NT2/D1 (cell line): ENCODE results near the gene PAPPA.

Source experiments
- SUZ12 ChIP-seq: IDR thresholded peaks from 2 replicates; pipeline ENCODE4 v1.6.1; 2011; ENCODE audit not compliant: insufficient read length, insufficient read depth; ENCODE audit errors: extremely low read depth
- YY1 ChIP-seq: IDR thresholded peaks from 2 replicates; pipeline ENCODE4 v1.6.1; 2011; ENCODE audit not compliant: insufficient read length, insufficient read depth
- ZNF274 ChIP-seq: IDR thresholded peaks from 2 replicates; pipeline ENCODE4 v1.6.1; 2011; ENCODE audit warnings: mild to moderate bottlenecking, low read depth, low read length

DNA sequence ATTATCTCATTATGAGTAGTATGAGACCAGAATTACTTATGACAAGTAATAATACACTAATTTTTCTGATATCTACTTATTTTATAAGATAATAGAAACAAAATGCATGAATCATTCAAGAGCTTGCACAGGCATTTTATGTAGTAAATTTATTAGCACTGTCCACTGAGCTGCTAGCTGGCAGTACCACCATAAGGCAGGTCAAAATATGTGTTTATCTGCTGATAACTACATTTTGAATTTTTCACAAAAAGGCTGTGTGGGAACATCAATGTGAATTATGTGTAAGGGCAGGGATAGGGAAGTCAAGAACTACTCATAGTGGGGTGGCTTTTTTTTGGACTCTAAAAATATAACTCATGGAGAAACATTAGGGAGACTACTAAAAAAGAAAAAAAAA is 249.6 kb downstream of the PAPPA start:
- TF ChIP-seq ZNF274 (no peak), SUZ12 (no peak), YY1 (no peak)
